Measurements from ENCODE around the gene BRD3. TPM values are rescaled to one million over a fixed set of nuclear protein-coding genes. Genes with fewer than 3 reads are reported as not detected.

The BRD3 gene
- total and polyA plus RNA-seq, 2 of the 8 experiments (the other 6 are each of a cell fraction or from before 2014, with no cell fraction given): 31.0 to 82.7 TPM

GRCh38 chr9:134085674-134086073, 17.8 kb upstream of the BRD3 start:
- H3K9ac ChIP-seq (replicated peaks in 1 of 4; ENCODE audit: extremely low read depth in 1 of 4, low read depth in 3 of 4, low read length in 3 of 4): no peak overlapping the region
- TF ChIP-seq JUN (IDR thresholded peaks at IDR 0.05; ENCODE audit: low read depth, low read length) (no peak), SUZ12 (IDR thresholded peaks at IDR 0.05; ENCODE audit: low read length) (no peak), TAF7 (optimal IDR thresholded peaks at IDR 0.05; ENCODE audit: borderline replicate concordance, low read depth, low read length) (no peak), KDM1A (IDR thresholded peaks at IDR 0.05; ENCODE audit: borderline replicate concordance, low read length) (no peak)

More at GRCh38 chr9:134085674-134086073, 17.8 kb upstream of the BRD3 start:
- no peaks in the 10 kb centered on the region for H3K36me3 ChIP-seq (ENCODE audit: control insufficient read depth in 2 of 4, insufficient read depth in 4 of 4, low read length in 3 of 4)
- H3K4ac ChIP-seq (replicated peaks; ENCODE audit: insufficient read length, low read depth, low read length): no peak overlapping the region
- no peaks in the 10 kb centered on the region for H4K20me1 ChIP-seq (replicated peaks in 1 of 2; ENCODE audit: control insufficient read depth in 1 of 2, insufficient read depth in 2 of 2, low read length in 2 of 2)
- no peak overlapping the region for H3K18ac ChIP-seq (ENCODE audit: extremely low read depth, low read length)
- H3K79me2 ChIP-seq (ENCODE audit: control insufficient read depth in 1 of 2, insufficient read depth in 2 of 2, low read length in 2 of 2): no peaks in the 10 kb centered on the region
- no peak overlapping the region for H3K23ac ChIP-seq (ENCODE audit: insufficient read length)
- H2BK20ac ChIP-seq (ENCODE audit: low read length): no peak overlapping the region
- ChIA-PET POLR2A (ENCODE audit: partially characterized antibody) (no interaction called here), CTCF (ENCODE audit: partially characterized antibody) (no interaction called here)
- no peak overlapping the region for H4K5ac ChIP-seq (ENCODE audit: insufficient read length, low read depth, low read length)
- no peak overlapping the region for H3K4me2 ChIP-seq (ENCODE audit: insufficient read depth in 1 of 2, low read depth in 2 of 2, low read length in 2 of 2)
- FAIRE-seq: no peak
- no peak overlapping the region for H3K14ac ChIP-seq (ENCODE audit: insufficient read length)
- no peak overlapping the region for H2AFZ ChIP-seq (ENCODE audit: low read length)
- no peaks in the 10 kb centered on the region for H3K27me3 ChIP-seq (replicated peaks in 1 of 4; ENCODE audit: control insufficient read depth in 3 of 4, extremely low read depth in 1 of 4, insufficient read depth in 3 of 4, low read length in 3 of 4)
- no peak overlapping the region for H2BK5ac ChIP-seq (ENCODE audit: low read depth, low read length)
- H2BK120ac ChIP-seq (replicated peaks; ENCODE audit: low read depth, low read length): no peak overlapping the region
- no peaks in the 10 kb centered on the region for H3K79me1 ChIP-seq (ENCODE audit: low read depth, low read length)
- H3K4me3 ChIP-seq (ENCODE audit: extremely low read depth in 1 of 4, insufficient read depth in 2 of 4, low read depth in 3 of 4, low read length in 4 of 4): no peak overlapping the region
- no peaks in the 10 kb centered on the region; the same call in 1 of the 2 replicates for H3K23me2 ChIP-seq (ENCODE audit: low read depth, low read length)
- no peak overlapping the region for H3K56ac ChIP-seq (replicated peaks; ENCODE audit: insufficient read length, low read depth, low read length)
- no peaks in the 10 kb centered on the region; a peak in 1 of 4 replicates for H3K9me3 ChIP-seq (ENCODE audit: insufficient read depth in 2 of 2, low read depth in 1 of 2, low read length in 1 of 2)
- DNase-seq (ENCODE audit: low read depth in 1 of 2, low spot score in 2 of 2): no peak
- H4K8ac ChIP-seq (ENCODE audit: extremely low read depth, insufficient read depth, low read length): no peak overlapping the region
- 100% methylated on average over 2 of the region's 2 CpGs; no CpG with 5 or more reads in 1 of the 2 experiments for WGBS, 2 experiments (ENCODE audit: extremely low coverage in 1 of 2, insufficient coverage in 1 of 2, insufficient read length in 1 of 2, insufficient replicate concordance in 2 of 2, low coverage in 1 of 2, low lambda C conversion rate in 2 of 2, missing lambda C conversion rate in 1 of 2)
- no peak overlapping the region for H2BK12ac ChIP-seq (ENCODE audit: low read depth, low read length)
- no peak overlapping the region for H2AK5ac ChIP-seq (ENCODE audit: low read depth, low read length)
- H3K27ac ChIP-seq (ENCODE audit: low read depth, low read length): no peak overlapping the region
- no peak overlapping the region for H2BK15ac ChIP-seq (ENCODE audit: low read length)
- no peak overlapping the region for H4K91ac ChIP-seq (replicated peaks; ENCODE audit: insufficient read length, low read length)
- H3K4me1 ChIP-seq (replicated peaks in 1 of 4; ENCODE audit: control insufficient read depth in 3 of 4, insufficient read depth in 4 of 4, low read length in 3 of 4): no peaks in the 10 kb centered on the region
